HepG2 (cell line): ENCODE results near the gene POLR3E.

Experiments
- ATF6 ChIP-seq: sonication (generic); formaldehyde crosslinking; conservative IDR thresholded peaks from 2 replicates; pipeline ENCODE4 v1.4.0; 2020; ENCODE audit warnings: missing genetic modification reagents
- MAX ChIP-seq: IDR thresholded peaks from 2 replicates; pipeline ENCODE4 v1.6.1; 2012; ENCODE audit warnings: inconsistent platforms

- TF ChIP-seq ATF6 (CRISPR knock-in tag), result peak; percentile 84; the same call in 1 of the 2 replicates
- TF ChIP-seq MAX, result no peak
These were observed 893 bp downstream of the POLR3E start for GRCh38 chr16:22297871-22298733.
